ENCODE results near the gene TMEM250. TPM values are rescaled to one million over a fixed set of nuclear protein-coding genes. Genes with fewer than 3 reads are reported as not detected.

TMEM250 gene
- total RNA-seq, 3 donors from 2014 or later (not counting 1 experiment from before 2014, with no cell fraction given) = 19.5 to 34.3 (median 33.6) TPM

DNA sequence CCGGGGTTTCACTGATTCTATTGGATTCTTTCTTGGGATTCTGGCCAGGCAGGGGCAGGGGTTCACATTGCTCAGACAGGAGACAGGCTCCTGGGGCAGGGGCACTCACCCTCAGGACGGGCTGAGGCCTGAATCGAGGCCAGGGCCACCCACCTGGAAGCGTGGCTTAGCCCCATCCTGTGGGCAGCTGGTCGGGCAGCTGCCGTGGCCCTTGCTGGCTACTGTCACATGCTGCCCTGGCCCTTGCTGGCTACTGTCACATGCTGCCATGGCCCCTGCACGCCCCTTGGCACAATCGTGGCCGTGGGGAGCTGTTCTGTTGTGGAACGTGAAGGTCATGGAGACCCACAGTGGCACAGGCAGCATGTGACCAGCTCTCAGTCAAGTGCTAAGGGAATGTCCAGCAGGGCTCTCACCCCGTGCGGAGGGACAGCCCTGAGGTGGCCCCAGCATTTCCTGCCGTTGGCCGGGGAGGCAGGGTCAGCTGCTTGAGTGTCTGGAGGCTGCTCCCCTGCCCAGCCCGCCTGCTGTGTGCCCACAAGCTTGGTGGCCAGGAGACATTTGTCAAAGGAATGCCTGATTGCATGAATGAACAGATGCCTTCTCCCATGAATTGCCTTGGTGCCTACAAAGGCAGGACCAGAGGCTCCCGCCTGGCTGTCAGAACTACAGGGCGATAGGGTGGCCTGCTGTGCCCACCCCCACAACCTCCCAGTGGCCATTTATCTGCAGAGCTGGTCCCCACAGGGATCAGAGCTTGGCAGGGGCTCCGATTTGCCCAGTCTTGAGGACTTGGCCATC is 16.9 kb upstream of the TMEM250 start:
- no peak for TF ChIP-seq CTCF (IDR thresholded peaks at IDR 0.05)
- Histone ChIP-seq H3K27me3 (ENCODE audit: control insufficient read depth, insufficient read depth, low read length) (peaks cover 13% of the 10 kb centered on the region), H3K4me3 (ENCODE audit: low read length) (no peak overlapping the region), H3K27ac (ENCODE audit: low read length) (no peak overlapping the region), H3K36me3 (ENCODE audit: control insufficient read depth, insufficient read depth, low read length) (no peaks in the 10 kb centered on the region), H3K9me3 (ENCODE audit: control insufficient read depth, insufficient read depth, low read length) (no peaks in the 10 kb centered on the region), H3K4me1 (ENCODE audit: control insufficient read depth, insufficient read depth, low read length) (peaks cover 10% of the 10 kb centered on the region)
- H3K4me3 Mint-ChIP-seq = no peak overlapping the region
- H3K36me3 Mint-ChIP-seq = no peaks in the 10 kb centered on the region
- no peaks in the 10 kb centered on the region for H3K9me3 Mint-ChIP-seq
- no peak overlapping the region for H3K27ac Mint-ChIP-seq
- peaks cover 5 to 20% of the 10 kb centered on the region in 2 donors for H3K27me3 Mint-ChIP-seq (ENCODE audit: low read depth in 2 of 2)
- intact Hi-C loops (cut with micrococcal nuclease) = no loop called here
- DNase-seq (no peak), ATAC-seq (no peak)
- 76% methylated on average over 18 of the region's 18 CpGs for WGBS (ENCODE audit: insufficient coverage)
- H3K4me1 Mint-ChIP-seq = peaks cover 0 to 11% of the 10 kb centered on the region in 2 donors

- Mint-ChIP-seq H3K27ac (no peak overlapping the region), H3K27me3 (ENCODE audit: low read depth in 2 of 2) (peaks cover 5 to 29% of the 10 kb centered on the region in 2 donors)
Observed at GRCh38 chr9:136133959-136134484, 15.3 kb upstream of the TMEM250 start.

GRCh38 chr9:136133191-136133958 is 14.7 kb upstream of the TMEM250 start:
- Mint-ChIP-seq H3K36me3 (no peaks in the 10 kb centered on the region), H3K27me3 (ENCODE audit: low read depth in 2 of 2) (peaks cover 5 to 32% of the 10 kb centered on the region in 2 donors), H3K9me3 (no peaks in the 10 kb centered on the region), H3K27ac (no peak overlapping the region), H3K4me3 (peak overlapping the region; percentile 77), H3K4me1 (peaks cover 0 to 11% of the 10 kb centered on the region in 2 donors)
- H3K27ac ChIP-seq (ENCODE audit: low read length) = no peak overlapping the region
- ATAC-seq (peak in 2 of 3 donors; percentile 68 to 77), DNase-seq (peak in 1 of 2 donors; percentile 51)
- H3K4me3 ChIP-seq (ENCODE audit: low read length) = no peak overlapping the region
- H3K27me3 ChIP-seq (ENCODE audit: control insufficient read depth, insufficient read depth, low read length) = peaks cover 13% of the 10 kb centered on the region
- intact Hi-C loops (cut with micrococcal nuclease) = no loop called here
- no peaks in the 10 kb centered on the region for H3K9me3 ChIP-seq (ENCODE audit: control insufficient read depth, insufficient read depth, low read length)
- WGBS (ENCODE audit: insufficient coverage) = 3% methylated on average over 66 of the region's 69 CpGs
- no peaks in the 10 kb centered on the region for H3K36me3 ChIP-seq (ENCODE audit: control insufficient read depth, insufficient read depth, low read length)
- peak; percentile 17 for TF ChIP-seq CTCF (IDR thresholded peaks at IDR 0.05)
- peaks cover 10% of the 10 kb centered on the region for H3K4me1 ChIP-seq (ENCODE audit: control insufficient read depth, insufficient read depth, low read length)

More at GRCh38 chr9:136133959-136134484, 15.3 kb upstream of the TMEM250 start:
- Histone ChIP-seq H3K27ac (ENCODE audit: low read length) (no peak overlapping the region), H3K4me3 (ENCODE audit: low read length) (no peak overlapping the region), H3K4me1 (ENCODE audit: control insufficient read depth, insufficient read depth, low read length) (peaks cover 10% of the 10 kb centered on the region), H3K9me3 (ENCODE audit: control insufficient read depth, insufficient read depth, low read length) (no peaks in the 10 kb centered on the region), H3K36me3 (ENCODE audit: control insufficient read depth, insufficient read depth, low read length) (no peaks in the 10 kb centered on the region), H3K27me3 (ENCODE audit: control insufficient read depth, insufficient read depth, low read length) (peaks cover 13% of the 10 kb centered on the region)
- peaks cover 0 to 11% of the 10 kb centered on the region in 2 donors for H3K4me1 Mint-ChIP-seq
- H3K36me3 Mint-ChIP-seq = no peaks in the 10 kb centered on the region
- H3K9me3 Mint-ChIP-seq = no peaks in the 10 kb centered on the region
- no peak for TF ChIP-seq CTCF (IDR thresholded peaks at IDR 0.05)
- intact Hi-C loops (cut with micrococcal nuclease) = no loop called here
- 44% methylated on average over 18 of the region's 18 CpGs for WGBS (ENCODE audit: insufficient coverage)
- DNase-seq (no peak), ATAC-seq (no peak)
- peak overlapping the region; percentile 77 for H3K4me3 Mint-ChIP-seq

All from natural killer cell (primary cell).